Chondrocyte (in vitro differentiated cells): Measurements from ENCODE around the gene NDE1. TPM values are rescaled to one million over a fixed set of nuclear protein-coding genes. Genes with fewer than 3 reads are reported as not detected.

Source experiments
- DNase-seq: peaks from one replicate; pipeline ENCODE4 v3.0.0; 2021; ENCODE audit warnings: mixed read lengths, low spot score
- H3K27ac Mint-ChIP-seq: one replicate; pipeline ENCODE4 v1.8.0; 2021; ENCODE audit warnings: mild to moderate bottlenecking, moderate library complexity, mixed read lengths; ENCODE audit not compliant: unreplicated experiment
- H3K27me3 Mint-ChIP-seq: 2 replicates; pipeline ENCODE4 v1.8.0; 2021; ENCODE audit warnings: low read depth, mixed read lengths
- H3K36me3 Mint-ChIP-seq: 2 replicates; pipeline ENCODE4 v1.8.0; 2021; ENCODE audit warnings: low read depth, mixed read lengths
- H3K4me1 Mint-ChIP-seq: 2 replicates; pipeline ENCODE4 v1.8.0; 2021; ENCODE audit warnings: low read depth, mild to moderate bottlenecking, mixed read lengths
- H3K4me3 Mint-ChIP-seq: one replicate; pipeline ENCODE4 v1.8.0; 2021; ENCODE audit warnings: mild to moderate bottlenecking, moderate library complexity, mixed read lengths; ENCODE audit not compliant: unreplicated experiment
- H3K9me3 Mint-ChIP-seq: 2 replicates; pipeline ENCODE4 v1.8.0; 2021; ENCODE audit warnings: low read depth, mixed read lengths
- CTCF ChIP-seq: fragments of 200-600 bp; sonication (generic); IDR thresholded peaks from 2 replicates; pipeline ENCODE4 v1.5.0; 2021; ENCODE audit warnings: antibody characterized with exemption, mild to moderate bottlenecking, moderate library complexity
- total RNA-seq: library from RNA; stranded (reverse); gene quantifications from 3 replicates; pipeline ENCODE4 v1.2.1, GENCODE V29; 2021

NDE1 gene
- total RNA-seq, 1 donor from 2014 or later: 32.3 TPM

- Mint-ChIP-seq H3K4me1 (peaks cover 14% of the 10 kb centered on the region), H3K27ac (no peak overlapping the region), H3K4me3 (no peak overlapping the region), H3K36me3 (peaks cover 47% of the 10 kb centered on the region), H3K27me3 (no peaks in the 10 kb centered on the region), H3K9me3 (no peaks in the 10 kb centered on the region)
- no peak for TF ChIP-seq CTCF
- DNase-seq: no peak
These were observed 33.4 kb upstream of the NDE1 start for GRCh38 chr16:15616475-15617165.

GRCh38 chr16:15617901-15618300 lies 32.1 kb upstream of the NDE1 start:
- Mint-ChIP-seq H3K4me3 (no peak overlapping the region), H3K4me1 (peaks cover 14% of the 10 kb centered on the region), H3K36me3 (peaks cover 43% of the 10 kb centered on the region)

GRCh38 chr16:15618392-15618791 lies 31.7 kb upstream of the NDE1 start:
- H3K4me1 Mint-ChIP-seq: peaks cover 14% of the 10 kb centered on the region
- peak overlapping the region; percentile 34 for H3K27ac Mint-ChIP-seq
- no peaks in the 10 kb centered on the region for H3K9me3 Mint-ChIP-seq
- H3K27me3 Mint-ChIP-seq: no peaks in the 10 kb centered on the region
- TF ChIP-seq CTCF: no peak
- peaks cover 42% of the 10 kb centered on the region for H3K36me3 Mint-ChIP-seq
- no peak overlapping the region for H3K4me3 Mint-ChIP-seq
- DNase-seq: no peak

More at GRCh38 chr16:15617901-15618300, 32.1 kb upstream of the NDE1 start:
- Mint-ChIP-seq H3K27ac (no peak overlapping the region), H3K27me3 (no peaks in the 10 kb centered on the region), H3K9me3 (no peaks in the 10 kb centered on the region)
- no peak for DNase-seq
- TF ChIP-seq CTCF: no peak

GRCh38 chr16:15620611-15621195 lies 29.3 kb upstream of the NDE1 start:
- TF ChIP-seq CTCF: no peak
- Mint-ChIP-seq H3K36me3 (peaks cover 48% of the 10 kb centered on the region), H3K27ac (no peak overlapping the region), H3K4me3 (no peak overlapping the region), H3K4me1 (peaks cover 12% of the 10 kb centered on the region), H3K9me3 (no peaks in the 10 kb centered on the region), H3K27me3 (no peaks in the 10 kb centered on the region)
- no peak for DNase-seq

- Mint-ChIP-seq H3K27ac (no peak overlapping the region), H3K4me3 (no peak overlapping the region), H3K9me3 (no peaks in the 10 kb centered on the region), H3K4me1 (peaks cover 12% of the 10 kb centered on the region), H3K36me3 (peaks cover 43% of the 10 kb centered on the region), H3K27me3 (no peaks in the 10 kb centered on the region)
- TF ChIP-seq CTCF: no peak
- DNase-seq: no peak
These were observed 28.6 kb upstream of the NDE1 start for GRCh38 chr16:15621456-15621855.
